ENCODE results near the gene LPP. TPM values are rescaled to one million over a fixed set of nuclear protein-coding genes. Genes with fewer than 3 reads are reported as not detected.
A peak's percentile ranks its signal among the peaks of the same experiment; 100 is the strongest.

Gene LPP
- total and polyA plus RNA-seq, 8 donors = 23.1 to 220 (median 26.7) TPM

- H3K27me3 ChIP-seq = no peaks in the 10 kb centered on the region
- no peak overlapping the region for H3K27ac ChIP-seq
- peaks cover 0 to 9% of the 10 kb centered on the region in 2 donors for H3K36me3 ChIP-seq
- H3K4me1 ChIP-seq = peaks cover 0 to 14% of the 10 kb centered on the region in 2 donors
- no peak for TF ChIP-seq CTCF (IDR thresholded peaks at IDR 0.05)
- DNase-seq = no peak
- no peaks in the 10 kb centered on the region for H3K9me3 ChIP-seq
- no peak overlapping the region for H3K4me3 ChIP-seq
- intact Hi-C loops (cut with DNase I) = no loop called here
- no peak for ATAC-seq
Measured at GRCh38 chr3:188230962-188231361, 77.0 kb downstream of the LPP start.

GRCh38 chr3:188231456-188231855 is 77.5 kb downstream of the LPP start:
- Histone ChIP-seq H3K9me3 (no peaks in the 10 kb centered on the region), H3K36me3 (peaks cover 0 to 7% of the 10 kb centered on the region in 2 donors), H3K4me1 (peaks cover 0 to 14% of the 10 kb centered on the region in 2 donors), H3K27ac (no peak overlapping the region), H3K4me3 (no peak overlapping the region), H3K27me3 (no peaks in the 10 kb centered on the region)
- ATAC-seq = no peak
- TF ChIP-seq CTCF (IDR thresholded peaks at IDR 0.05) = no peak
- DNase-seq = no peak
- intact Hi-C loops (cut with DNase I) = no loop called here

- DNase-seq = no peak
- Histone ChIP-seq H3K27ac (no peak overlapping the region), H3K9me3 (no peaks in the 10 kb centered on the region), H3K27me3 (no peaks in the 10 kb centered on the region), H3K4me3 (no peak overlapping the region), H3K4me1 (peaks cover 0 to 14% of the 10 kb centered on the region in 2 donors), H3K36me3 (peaks cover 0 to 7% of the 10 kb centered on the region in 2 donors)
- no peak for TF ChIP-seq CTCF (IDR thresholded peaks at IDR 0.05)
- intact Hi-C loops (cut with DNase I) = no loop called here
- peak; percentile 88 for ATAC-seq
Measured at GRCh38 chr3:188232656-188233055, 78.7 kb downstream of the LPP start.

- Histone ChIP-seq H3K9me3 (no peaks in the 10 kb centered on the region), H3K4me1 (peaks cover 0 to 14% of the 10 kb centered on the region in 2 donors), H3K4me3 (no peak overlapping the region), H3K27ac (no peak overlapping the region), H3K27me3 (no peaks in the 10 kb centered on the region), H3K36me3 (peaks cover 0 to 1% of the 10 kb centered on the region in 2 donors)
- TF ChIP-seq CTCF (IDR thresholded peaks at IDR 0.05) = no peak
- ATAC-seq = no peak
- intact Hi-C loops (cut with DNase I) = no loop called here
- no peak for DNase-seq
Measured at GRCh38 chr3:188233320-188233719, 79.4 kb downstream of the LPP start.

- Histone ChIP-seq H3K9me3 (no peaks in the 10 kb centered on the region), H3K4me3 (no peak overlapping the region), H3K27ac (no peak overlapping the region), H3K4me1 (peaks cover 0 to 14% of the 10 kb centered on the region in 2 donors), H3K36me3 (no peaks in the 10 kb centered on the region), H3K27me3 (no peaks in the 10 kb centered on the region)
- DNase-seq (no peak), ATAC-seq (no peak)
- no peak for TF ChIP-seq CTCF (IDR thresholded peaks at IDR 0.05)
- intact Hi-C loops (cut with DNase I) = no loop called here
Measured at GRCh38 chr3:188234132-188234531, 80.2 kb downstream of the LPP start.

All from left lung (tissue), 10 donors.